AG09319 (cell line): ENCODE results near the gene PRM1.

Experiments used
- DNase-seq: peaks from one replicate; pipeline ENCODE4 v3.0.0-alpha.2; 2010; ENCODE audit warnings: low read depth; ENCODE audit errors: extremely low read depth
- CTCF ChIP-seq: IDR thresholded peaks from 2 replicates; pipeline ENCODE4 v1.5.1; 2011; ENCODE audit warnings: low read depth, mild to moderate bottlenecking, inconsistent platforms, low read length, moderate library complexity

PRM1 gene

GRCh38 chr16:11248133-11248532 is 33.0 kb downstream of the PRM1 start:
- no peak for TF ChIP-seq CTCF
- DNase-seq, result no peak

- no peak for DNase-seq
- no peak for TF ChIP-seq CTCF
Measured at GRCh38 chr16:11245988-11246387, 35.1 kb downstream of the PRM1 start.

- no peak for TF ChIP-seq CTCF
- no peak for DNase-seq
Measured at GRCh38 chr16:11245222-11245737, 35.9 kb downstream of the PRM1 start.

GRCh38 chr16:11242658-11243057 is 38.5 kb downstream of the PRM1 start:
- no peak for DNase-seq
- no peak for TF ChIP-seq CTCF

- no peak for TF ChIP-seq CTCF
Measured at GRCh38 chr16:11241480-11242204, 39.5 kb downstream of the PRM1 start.

GRCh38 chr16:11240636-11241473 is 40.3 kb downstream of the PRM1 start:
- DNase-seq, result no peak
- TF ChIP-seq CTCF, result no peak

More at GRCh38 chr16:11241480-11242204, 39.5 kb downstream of the PRM1 start:
- no peak for DNase-seq
